Measurements from ENCODE around the gene TNFRSF4.
"Not testable (repeated sequence)": the region's sequence is repeated elsewhere in the genome, so short reads cannot be mapped to it uniquely, and the experiment has no call there.

The TNFRSF4 gene

GRCh38 chr1:1181129-1181937 lies 32.6 kb downstream of the TNFRSF4 start:
- no peak for DNase-seq

- DNase-seq = no peak
Observed at GRCh38 chr1:1179983-1180861, 33.7 kb downstream of the TNFRSF4 start.

- DNase-seq = no peak
Observed at GRCh38 chr1:1179346-1179982, 34.5 kb downstream of the TNFRSF4 start.

GRCh38 chr1:1178794-1179331 lies 35.1 kb downstream of the TNFRSF4 start:
- no peak for DNase-seq

GRCh38 chr1:1177452-1178206 lies 36.3 kb downstream of the TNFRSF4 start:
- peak in 1 of 2 donors; percentile 7 for DNase-seq

- DNase-seq = no peak
Observed at GRCh38 chr1:1176931-1177330, 37.0 kb downstream of the TNFRSF4 start.

GRCh38 chr1:1176063-1176761 lies 37.7 kb downstream of the TNFRSF4 start:
- DNase-seq = not testable (repeated sequence)

- no peak for DNase-seq
Observed at GRCh38 chr1:1175221-1176062, 38.5 kb downstream of the TNFRSF4 start.

- no peak for DNase-seq
Observed at GRCh38 chr1:1173793-1174415, 40.0 kb downstream of the TNFRSF4 start, which contains the start of gene TTLL10. Gene TTLL10 (plus strand): TSS chr1:1173880. CDS start chr1:1179216, 5,336 bp downstream.

GRCh38 chr1:1173061-1173792 lies 40.7 kb downstream of the TNFRSF4 start:
- DNase-seq = no peak

GRCh38 chr1:1171546-1172340 lies 42.2 kb downstream of the TNFRSF4 start:
- no peak for DNase-seq

- DNase-seq = no peak
Observed at GRCh38 chr1:1171161-1171545, 42.8 kb downstream of the TNFRSF4 start.

GRCh38 chr1:1170215-1171091 lies 43.5 kb downstream of the TNFRSF4 start:
- no peak for DNase-seq

GRCh38 chr1:1169429-1170214 lies 44.3 kb downstream of the TNFRSF4 start:
- DNase-seq = no peak

- no peak for DNase-seq
Observed at GRCh38 chr1:1168451-1169411, 45.2 kb downstream of the TNFRSF4 start.
